ENCODE data around the gene RSAD1.

RSAD1 gene

GRCh38 chr17:50498021-50498874 is 19.6 kb downstream of the RSAD1 start:
- no peak for DNase-seq

DNA sequence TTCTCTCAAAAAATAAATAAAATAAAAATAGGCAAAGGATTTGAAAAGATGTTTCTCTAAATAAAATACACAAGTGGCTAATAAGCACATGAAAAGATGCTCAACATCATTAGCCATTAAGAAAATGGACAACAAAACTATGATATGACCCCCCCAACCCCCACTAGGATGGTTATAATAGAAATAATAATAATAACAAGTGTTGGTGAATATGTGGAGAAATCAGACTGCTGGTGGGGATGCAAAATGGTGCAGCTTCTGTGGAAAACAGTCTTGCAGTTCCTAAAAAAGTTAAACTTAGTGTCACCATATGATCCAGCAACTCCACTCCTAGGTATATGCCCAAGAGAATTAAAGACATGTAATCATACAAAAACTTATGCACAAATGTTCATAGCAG is 20.6 kb downstream of the RSAD1 start:
- DNase-seq = no peak

GRCh38 chr17:50499721-50500120 is 21.1 kb downstream of the RSAD1 start:
- DNase-seq = no peak

GRCh38 chr17:50501054-50501453 is 22.4 kb downstream of the RSAD1 start:
- no peak for DNase-seq

- no peak for DNase-seq
Measured at GRCh38 chr17:50502301-50502990, 23.8 kb downstream of the RSAD1 start.

DNA sequence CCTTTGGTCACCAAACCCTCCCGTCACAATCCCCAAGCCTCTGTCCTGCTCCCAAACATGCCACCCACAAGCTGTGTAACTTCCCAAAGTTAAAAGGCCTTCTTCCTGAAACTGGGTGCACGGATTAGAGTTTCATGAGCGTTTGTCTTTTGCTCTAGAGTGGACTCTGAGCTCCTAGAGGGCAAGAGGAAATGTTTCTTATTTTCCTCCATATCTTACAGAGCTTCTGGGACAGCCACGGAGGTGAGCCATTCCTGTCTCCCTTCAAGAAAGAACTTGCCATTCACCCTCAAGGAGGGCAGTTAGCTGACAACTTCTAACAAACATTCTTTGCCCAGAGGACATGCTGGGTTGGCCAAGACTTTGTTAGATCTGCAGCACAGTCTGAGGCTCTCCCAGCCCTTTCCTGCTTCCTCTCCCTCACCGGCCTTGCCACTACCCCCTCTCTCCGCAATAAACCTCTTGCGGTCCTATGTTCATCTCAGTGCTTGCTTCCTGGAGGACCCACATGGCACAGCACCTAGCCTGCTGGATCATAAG is 27.0 kb downstream of the RSAD1 start:
- DNase-seq = no peak

DNA sequence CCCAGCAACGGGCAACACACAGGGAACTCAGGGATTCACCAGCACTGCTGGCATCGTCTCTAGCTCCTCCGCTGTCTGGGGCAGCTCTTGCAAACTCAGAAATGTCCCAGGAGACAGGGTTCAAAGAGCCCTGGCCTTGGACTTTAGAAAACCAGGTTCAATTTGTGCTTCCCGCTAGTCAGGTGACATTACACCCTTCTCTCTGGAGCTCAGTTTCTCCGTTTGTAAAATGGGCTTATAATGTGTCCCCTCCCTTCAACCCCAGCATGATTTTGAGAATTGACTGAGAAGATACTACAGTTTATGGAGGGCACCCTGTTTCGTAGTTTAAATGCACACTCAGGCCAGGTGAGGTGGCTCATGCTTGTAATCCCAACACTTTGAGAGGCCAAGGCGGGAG is 27.6 kb downstream of the RSAD1 start:
- no peak for DNase-seq

GRCh38 chr17:50507871-50508572 is 29.4 kb downstream of the RSAD1 start, which contains the start of gene MYCBPAP:
Gene MYCBPAP (plus strand): TSS chr17:50508439. CDS start chr17:50508675, 236 bp downstream.
- DNase-seq = no peak

DNA sequence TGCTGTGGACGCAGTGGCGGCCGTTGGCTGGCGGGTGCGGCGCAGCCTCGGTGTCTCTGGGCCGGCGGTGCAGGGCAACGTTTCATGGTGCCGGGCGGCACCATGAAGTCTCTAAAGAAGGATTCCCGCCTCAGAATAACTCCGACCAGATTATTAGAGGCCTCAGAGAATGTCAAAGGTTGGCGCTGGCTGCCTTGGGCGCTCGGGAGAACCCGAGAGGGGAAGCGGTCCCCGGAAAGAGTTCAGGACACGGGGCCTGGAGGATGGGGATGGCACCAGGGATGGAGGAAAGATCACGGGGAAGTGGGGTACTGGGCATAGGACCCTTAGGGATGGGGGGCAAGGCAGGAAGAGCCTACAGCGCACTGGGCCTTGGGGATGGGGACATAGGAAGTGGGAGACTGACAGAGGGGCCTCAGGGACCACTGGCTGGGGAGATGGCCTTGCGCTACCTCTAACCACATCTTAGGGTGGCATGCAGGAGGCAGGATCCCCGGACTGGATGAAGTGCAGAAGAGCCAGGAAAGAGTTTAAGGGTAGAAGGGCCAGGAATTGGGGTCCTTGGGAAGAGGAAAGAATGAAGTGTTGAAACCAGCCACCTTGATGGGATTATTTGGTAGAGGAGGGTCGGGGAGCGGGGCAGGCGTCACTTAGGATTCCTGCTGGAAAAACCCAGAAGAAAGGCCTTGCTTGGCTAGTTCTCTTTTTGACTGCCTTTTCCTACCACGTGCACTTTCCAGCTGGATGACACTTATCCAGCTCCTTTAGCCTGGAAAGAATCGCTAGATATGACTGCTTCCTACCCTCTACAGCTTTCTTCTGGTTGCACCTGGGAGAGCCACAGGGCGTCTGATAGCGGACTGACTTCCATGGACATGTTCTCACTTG is 30.2 kb downstream of the RSAD1 start:
- DNase-seq = no peak

- DNase-seq = no peak
Measured at GRCh38 chr17:50511058-50511457, 32.4 kb downstream of the RSAD1 start.

- DNase-seq = no peak
Measured at GRCh38 chr17:50513495-50513894, 34.8 kb downstream of the RSAD1 start.

- DNase-seq = no peak
Measured at GRCh38 chr17:50514388-50514787, 35.7 kb downstream of the RSAD1 start.

GRCh38 chr17:50514936-50515702 is 36.5 kb downstream of the RSAD1 start:
- no peak for DNase-seq

DNA sequence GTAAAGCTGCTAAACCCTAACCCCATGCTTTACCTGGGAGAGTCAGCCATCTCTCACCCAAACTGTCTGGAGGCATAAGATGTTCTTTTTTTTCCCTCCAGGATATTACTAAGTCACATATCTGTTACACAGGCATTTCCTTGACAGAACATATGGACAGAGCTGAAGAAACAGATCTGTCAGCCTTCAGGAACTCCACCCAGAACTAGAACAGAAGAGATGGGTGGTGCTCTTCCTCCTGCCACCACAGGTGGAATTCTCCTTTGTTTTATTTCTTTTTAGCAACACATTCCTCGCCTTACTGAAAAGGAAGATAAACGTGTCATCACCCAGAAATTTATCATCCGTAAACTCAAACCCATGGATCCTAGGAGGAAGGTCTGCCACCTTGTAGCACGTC is 38.4 kb downstream of the RSAD1 start:
- no peak for DNase-seq

- DNase-seq = no peak
Measured at GRCh38 chr17:50517504-50518383, 39.1 kb downstream of the RSAD1 start.

GRCh38 chr17:50518384-50519023 is 39.8 kb downstream of the RSAD1 start:
- DNase-seq = no peak

GRCh38 chr17:50519141-50519834 is 40.6 kb downstream of the RSAD1 start:
- DNase-seq = no peak

DNA sequence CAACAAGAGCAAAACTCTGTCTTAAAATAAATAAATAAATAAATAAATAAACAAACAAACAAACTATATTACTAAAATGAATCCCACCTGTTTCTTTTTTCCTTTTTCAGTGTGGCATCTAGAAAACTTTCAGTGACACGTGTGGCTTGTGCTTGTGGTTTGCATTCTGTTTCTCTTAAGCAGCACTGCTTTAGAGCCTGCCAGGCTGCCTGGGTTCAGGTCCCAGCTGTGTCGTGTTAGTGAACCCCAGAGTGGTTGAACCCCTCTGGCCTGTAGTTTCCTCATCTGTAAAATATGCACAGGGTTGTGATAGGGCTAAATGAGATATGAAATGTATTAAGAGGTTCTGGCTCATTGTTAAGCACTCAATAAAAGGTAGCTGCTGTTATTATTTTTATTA is 41.8 kb downstream of the RSAD1 start:
- DNase-seq = no peak

DNA sequence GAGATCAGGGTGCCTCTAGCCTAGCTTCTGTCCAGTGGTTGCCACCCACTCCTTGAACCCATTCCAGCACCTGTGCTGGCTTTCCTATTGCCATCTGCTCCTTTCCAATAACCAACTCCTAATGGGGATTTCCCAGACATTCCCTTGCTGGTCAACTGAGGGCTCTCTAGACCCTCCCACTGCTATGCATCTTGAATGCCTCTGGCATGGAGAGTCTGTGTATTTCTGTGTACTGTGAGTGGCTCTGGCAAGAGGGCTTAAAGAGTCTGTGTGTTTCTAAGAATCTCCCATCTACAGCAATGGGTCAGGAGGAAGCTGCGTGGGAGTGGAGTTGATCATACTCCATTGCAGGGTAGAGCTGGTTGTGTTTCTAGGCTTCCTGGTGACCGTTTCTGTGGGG is 42.9 kb downstream of the RSAD1 start:
- no peak for DNase-seq
